RCC 7860 (cell line): ENCODE results near the gene GGCX.

Experiments used
- DNase-seq: peaks from one replicate; pipeline ENCODE4 v3.0.0-alpha.2; 2015; ENCODE audit warnings: low spot score
- FAIRE-seq: peaks from 2 replicates; lab custom pipeline; 2012; peaks lifted over from hg19 to GRCh38; lab: Jason Lieb, UNC

GGCX gene

GRCh38 chr2:85542777-85543176, 18.5 kb downstream of the GGCX start:
- FAIRE-seq (no peak), DNase-seq (no peak)

- DNase-seq, result no peak
- no peak for FAIRE-seq
Measured at GRCh38 chr2:85541753-85542457, 19.4 kb downstream of the GGCX start.

DNA sequence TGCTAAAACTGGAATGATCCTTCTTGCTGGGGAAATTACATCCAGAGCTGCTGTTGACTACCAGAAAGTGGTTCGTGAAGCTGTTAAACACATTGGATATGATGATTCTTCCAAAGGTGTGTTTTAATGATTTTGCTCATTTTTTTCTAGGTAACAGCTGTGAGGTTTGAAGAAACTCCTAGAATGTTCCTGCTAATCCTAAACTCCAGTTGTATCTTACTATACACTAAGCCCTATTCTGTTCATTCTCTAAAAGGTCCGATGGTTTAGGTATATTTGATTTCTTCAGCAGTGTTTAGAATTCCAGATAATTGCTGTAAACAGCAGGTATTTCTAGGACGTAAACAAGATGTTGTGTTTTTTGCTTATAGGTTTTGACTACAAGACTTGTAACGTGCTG, 20.0 kb downstream of the GGCX start:
- DNase-seq (no peak), FAIRE-seq (no peak)

DNA sequence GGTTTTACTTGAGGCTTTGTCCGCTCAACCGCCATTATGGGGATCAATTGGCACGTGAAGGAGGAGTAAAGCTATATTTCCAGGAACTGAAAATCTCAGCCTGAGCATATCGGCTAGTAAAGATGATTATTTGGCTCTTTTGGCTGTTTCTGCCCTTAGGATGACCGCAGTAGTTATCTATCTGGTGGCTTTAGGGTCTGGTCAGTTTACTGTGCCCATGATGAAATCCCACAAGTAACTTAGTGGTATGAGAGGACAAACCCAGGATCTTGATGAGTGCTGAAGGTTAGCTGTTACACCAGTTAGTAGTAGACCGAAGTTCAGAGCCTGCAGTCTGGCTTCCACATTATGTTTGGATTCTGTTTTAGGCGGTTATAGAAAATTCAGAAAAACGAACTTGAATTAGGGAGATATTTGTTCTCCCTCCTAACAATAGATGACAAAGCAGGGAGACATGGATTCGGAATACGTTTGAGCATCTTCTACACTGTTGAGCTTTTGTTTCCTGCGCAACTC, 21.1 kb downstream of the GGCX start:
- DNase-seq (no peak), FAIRE-seq (no peak)

GRCh38 chr2:85539361-85540132, 21.7 kb downstream of the GGCX start:
- FAIRE-seq (no peak), DNase-seq (peak; percentile 49)

- FAIRE-seq (no peak), DNase-seq (peak; percentile 84)
Measured at GRCh38 chr2:85538507-85539360, 22.6 kb downstream of the GGCX start, which contains the start of gene MAT2A. Gene MAT2A (plus strand): TSS chr2:85539168. CDS start chr2:85539288, 120 bp downstream.

GRCh38 chr2:85537600-85538506, 23.4 kb downstream of the GGCX start:
- DNase-seq (peak; percentile 27), FAIRE-seq (no peak)

DNA sequence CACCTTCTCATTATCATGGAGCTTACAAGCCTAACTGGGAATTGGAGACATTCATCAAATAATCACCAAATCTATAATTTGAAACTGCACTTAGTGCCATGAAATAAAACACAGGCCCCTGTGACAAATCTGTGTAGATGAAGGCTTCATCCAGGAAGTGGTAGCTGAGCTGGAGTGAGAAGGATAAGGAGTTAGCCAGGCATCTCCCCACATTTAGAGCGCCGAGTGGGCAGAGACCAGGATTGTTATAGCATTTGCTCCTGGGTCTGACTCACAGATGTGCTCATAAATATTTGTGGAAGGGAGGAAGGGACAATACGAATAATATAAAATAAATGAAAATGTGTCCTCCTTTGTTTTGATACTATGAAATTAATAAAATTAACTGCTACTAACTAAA, 24.8 kb downstream of the GGCX start:
- DNase-seq (peak; percentile 38), FAIRE-seq (no peak)

GRCh38 chr2:85534881-85535280, 26.4 kb downstream of the GGCX start:
- FAIRE-seq (no peak), DNase-seq (no peak)

- no peak for FAIRE-seq
- DNase-seq, result no peak
Measured at GRCh38 chr2:85534099-85534498, 27.2 kb downstream of the GGCX start.

DNA sequence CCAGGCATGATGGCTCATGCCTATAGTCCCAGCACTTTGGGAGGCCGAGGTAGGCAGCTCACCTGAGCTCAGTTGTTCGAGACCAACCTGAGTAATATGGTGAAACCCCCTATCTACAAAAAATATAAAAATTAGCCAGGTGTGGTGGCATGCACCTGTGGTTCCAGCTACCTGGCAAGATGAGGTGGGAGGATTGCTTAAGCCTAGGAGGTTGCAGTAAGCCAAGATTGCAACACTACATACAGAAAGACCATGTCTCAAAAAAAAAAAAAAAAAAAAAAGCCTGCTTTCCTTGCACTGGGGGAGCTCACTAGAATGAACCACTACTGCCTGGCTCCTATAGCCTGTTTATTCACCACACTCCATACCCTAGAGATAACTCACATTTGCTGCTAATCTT, 29.7 kb downstream of the GGCX start:
- FAIRE-seq, result no peak
- DNase-seq, result no peak

DNA sequence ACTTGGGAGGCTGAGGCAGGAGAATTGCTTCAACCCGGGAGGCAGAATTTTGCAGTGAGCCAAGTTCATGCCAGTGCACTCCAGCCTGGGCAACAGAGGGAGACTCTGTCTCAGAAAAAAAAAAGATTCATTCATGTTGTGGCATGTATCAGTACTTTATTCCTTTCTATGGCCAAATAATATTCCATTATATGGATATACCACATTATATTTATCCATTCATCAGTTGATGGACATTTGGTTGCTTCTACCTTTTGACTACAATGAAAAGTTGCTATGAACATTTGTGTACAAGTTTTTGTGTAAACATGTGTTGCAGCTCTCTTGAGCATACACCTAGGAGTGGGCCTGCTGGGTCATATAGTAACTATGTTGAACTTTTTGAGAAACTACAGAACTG, 31.5 kb downstream of the GGCX start:
- no peak for FAIRE-seq
- no peak for DNase-seq

GRCh38 chr2:85528355-85528754, 32.9 kb downstream of the GGCX start:
- DNase-seq (no peak), FAIRE-seq (no peak)

DNA sequence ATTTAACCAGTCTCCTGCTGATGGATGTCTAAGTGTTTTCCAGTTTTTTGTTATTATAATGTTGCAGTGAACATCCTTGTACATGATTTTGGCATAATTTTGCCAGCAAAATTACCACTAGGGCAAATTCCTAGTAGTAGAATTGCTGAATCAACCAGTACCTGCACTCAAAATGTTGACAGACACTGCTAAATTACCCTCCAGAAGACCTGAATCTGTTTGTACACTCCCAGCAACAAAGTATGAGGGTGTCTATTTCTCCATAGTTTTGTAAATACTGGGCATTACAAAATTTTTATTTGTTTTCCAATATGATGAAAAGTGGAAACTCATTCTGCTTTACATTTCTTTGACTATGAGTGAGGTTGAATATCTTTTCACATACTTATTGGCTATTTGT, 33.5 kb downstream of the GGCX start:
- no peak for FAIRE-seq

DNA sequence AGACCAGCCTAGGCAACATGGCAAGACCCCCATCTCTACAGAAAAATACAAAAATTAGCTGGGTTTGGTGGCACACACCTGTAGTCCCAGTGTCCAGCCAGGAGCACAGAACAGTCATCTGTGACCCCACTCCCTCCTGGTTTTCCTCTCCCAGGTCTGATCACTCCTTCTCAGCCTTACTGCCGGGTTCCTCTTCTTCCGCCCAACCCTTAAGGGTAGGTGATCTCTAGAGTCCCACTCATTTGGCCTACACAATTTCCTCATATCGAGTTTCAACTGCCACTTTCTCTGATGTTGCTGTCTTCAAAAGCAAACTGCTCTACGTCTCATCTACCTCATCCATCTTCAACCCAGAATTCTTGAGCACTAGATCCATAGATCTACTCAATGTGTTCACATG, 35.7 kb downstream of the GGCX start:
- FAIRE-seq (no peak), DNase-seq (no peak)

More for the DNA sequence above, 33.5 kb downstream of the GGCX start:
- DNase-seq, result no peak

DNA sequence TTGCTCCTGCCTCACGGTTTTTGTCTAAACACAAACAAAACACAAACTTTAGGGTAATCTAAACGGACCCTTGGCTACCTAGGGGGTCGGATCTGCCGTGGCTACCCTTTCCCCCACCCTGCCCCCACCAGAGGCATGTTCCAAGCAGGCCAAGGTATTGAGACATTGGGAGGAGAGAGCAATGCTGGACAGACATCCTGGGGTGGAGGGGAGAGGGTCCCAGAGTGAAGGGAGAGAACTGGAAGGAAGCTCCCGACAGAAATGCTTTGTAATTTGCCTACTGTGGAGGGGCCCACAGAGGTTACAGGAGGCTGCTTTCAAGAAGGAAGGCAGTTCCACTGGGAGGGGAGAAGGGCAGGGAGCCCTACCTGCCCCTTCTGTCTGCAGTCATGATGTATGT, 36.3 kb downstream of the GGCX start:
- DNase-seq, result no peak
- no peak for FAIRE-seq

GRCh38 chr2:85524336-85524908, 36.9 kb downstream of the GGCX start:
- DNase-seq (no peak), FAIRE-seq (no peak)

DNA sequence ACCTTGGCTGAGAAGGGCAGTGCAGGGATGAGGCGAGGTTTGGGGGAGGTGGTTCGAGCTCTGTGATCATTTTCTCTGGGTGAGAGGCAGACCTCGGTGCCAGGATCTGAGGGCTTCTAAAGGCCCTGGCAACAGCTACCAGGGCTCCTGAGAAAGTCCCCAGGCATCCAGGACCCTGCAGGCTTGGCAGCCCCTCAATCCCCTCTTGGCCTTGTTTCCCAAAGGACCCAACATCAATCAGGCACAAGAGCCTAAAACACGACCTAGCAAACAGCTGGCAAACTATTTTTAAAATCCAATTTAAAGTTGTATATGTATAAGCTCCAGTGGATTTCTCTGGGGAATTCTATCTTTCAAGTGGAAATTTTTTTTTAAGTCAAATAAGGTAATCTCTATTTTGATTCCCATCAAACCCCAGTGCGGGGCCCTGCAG, 37.4 kb downstream of the GGCX start:
- DNase-seq (no peak), FAIRE-seq (no peak)

DNA sequence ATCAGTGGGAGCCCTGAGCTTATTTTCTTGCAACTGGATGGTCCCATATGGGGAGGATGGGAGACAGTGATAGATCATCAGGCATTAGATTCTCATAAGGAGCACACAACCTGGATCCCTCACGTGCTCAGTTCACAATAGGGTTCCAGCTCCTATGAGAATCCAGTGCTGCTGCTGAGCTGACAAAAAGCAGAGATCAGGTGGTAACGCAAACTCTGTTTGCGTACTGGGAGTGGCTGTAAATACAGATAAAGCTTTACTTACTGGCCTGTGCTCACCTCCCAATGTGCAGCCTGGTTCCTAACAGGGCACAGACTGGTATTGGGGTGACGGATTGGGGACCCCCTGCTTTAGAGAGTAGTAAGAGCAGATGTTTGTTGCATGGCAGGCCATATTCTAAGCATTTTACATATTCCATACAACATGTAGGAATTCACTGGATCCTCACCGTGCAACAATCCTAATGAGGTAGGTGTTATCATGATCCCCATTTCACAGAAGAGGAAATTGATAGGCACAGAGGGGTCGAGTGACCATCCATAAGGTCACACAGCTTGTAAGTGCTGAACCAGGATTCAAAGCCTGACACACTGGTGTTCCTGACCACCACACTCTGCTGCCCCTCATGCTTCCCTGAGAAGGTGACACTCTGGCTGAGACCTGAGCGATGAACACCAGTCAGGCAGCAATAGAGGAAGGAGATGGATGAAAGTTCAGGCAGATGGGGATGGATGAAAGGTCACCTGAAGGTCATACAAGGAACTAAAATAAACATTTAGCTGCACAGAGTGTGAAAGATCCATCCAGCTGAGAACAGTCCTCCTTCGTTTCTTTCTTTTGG, 38.0 kb downstream of the GGCX start:
- FAIRE-seq (no peak), DNase-seq (no peak)
